IgD-negative memory B cell (primary cell): ENCODE results near the gene ARHGAP22. TPM values are rescaled to one million over a fixed set of nuclear protein-coding genes. Genes with fewer than 3 reads are reported as not detected.

Experiments used
- H3K27ac Mint-ChIP-seq, 3 donors: one replicate each; pipeline ENCODE4 v1.8.0; 2020 to 2022; ENCODE audit warnings: mild to moderate bottlenecking in 3 of 3, mixed read lengths in 3 of 3, moderate library complexity in 1 of 3
- H3K27me3 Mint-ChIP-seq: one replicate; pipeline ENCODE4 v1.8.0; 2021; ENCODE audit warnings: mixed read lengths
- H3K36me3 Mint-ChIP-seq: one replicate; pipeline ENCODE4 v1.8.0; 2020; ENCODE audit warnings: mild to moderate bottlenecking, mixed read lengths
- H3K4me1 Mint-ChIP-seq, 3 donors: one replicate each; pipeline ENCODE4 v1.8.0; 2020 to 2022; ENCODE audit warnings: mixed read lengths in 3 of 3, mild to moderate bottlenecking in 1 of 3
- H3K4me3 Mint-ChIP-seq, 4 donors: one replicate each; pipeline ENCODE4 v1.8.0; 2020 to 2022; ENCODE audit warnings: mild to moderate bottlenecking in 4 of 4, mixed read lengths in 4 of 4, moderate library complexity in 3 of 4
- H3K9me3 Mint-ChIP-seq, 3 donors: one replicate each; pipeline ENCODE4 v1.8.0; 2020 to 2021; ENCODE audit warnings: mixed read lengths in 3 of 3, mild to moderate bottlenecking in 1 of 3
- polyA plus RNA-seq: library from polyadenylated mRNA; unstranded; fragments of 300-500 nt; fragmentation: Illumina TruSeq; gene quantifications from one replicate; pipeline ENCODE4 v1.2.3, GENCODE V29; 2021

Gene ARHGAP22
- polyA plus RNA-seq, 1 donor from 2014 or later: 0.64 TPM

DNA sequence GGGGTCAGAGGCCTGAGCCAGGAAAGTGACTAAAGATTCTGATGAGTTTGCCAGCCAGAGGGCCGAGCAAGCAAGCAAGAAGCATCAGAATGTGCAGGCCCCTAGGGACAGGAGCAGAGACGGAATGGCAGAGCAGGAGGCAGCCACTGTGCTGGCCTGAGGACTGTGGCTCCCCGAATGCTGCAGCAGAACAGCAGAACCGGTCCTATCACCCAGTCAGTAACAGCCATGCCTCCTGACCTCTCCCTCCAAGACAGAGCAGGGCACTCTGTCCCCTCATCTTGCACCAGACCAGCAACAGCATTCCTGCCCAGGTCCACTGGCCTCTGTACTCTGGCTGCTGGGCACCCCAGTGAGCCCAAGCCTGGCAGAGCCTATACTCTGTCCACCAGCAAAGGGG lies 85.9 kb downstream of the ARHGAP22 start:
- no peak overlapping the region for H3K4me3 Mint-ChIP-seq
- peaks cover 2 to 5% (median 4%) of the 10 kb centered on the region in 3 donors for H3K9me3 Mint-ChIP-seq
- H3K4me1 Mint-ChIP-seq: peaks cover 7 to 9% (median 9%) of the 10 kb centered on the region in 3 donors
- H3K27me3 Mint-ChIP-seq: peaks cover 22% of the 10 kb centered on the region
- H3K36me3 Mint-ChIP-seq: peaks cover 6% of the 10 kb centered on the region
- no peak overlapping the region for H3K27ac Mint-ChIP-seq

DNA sequence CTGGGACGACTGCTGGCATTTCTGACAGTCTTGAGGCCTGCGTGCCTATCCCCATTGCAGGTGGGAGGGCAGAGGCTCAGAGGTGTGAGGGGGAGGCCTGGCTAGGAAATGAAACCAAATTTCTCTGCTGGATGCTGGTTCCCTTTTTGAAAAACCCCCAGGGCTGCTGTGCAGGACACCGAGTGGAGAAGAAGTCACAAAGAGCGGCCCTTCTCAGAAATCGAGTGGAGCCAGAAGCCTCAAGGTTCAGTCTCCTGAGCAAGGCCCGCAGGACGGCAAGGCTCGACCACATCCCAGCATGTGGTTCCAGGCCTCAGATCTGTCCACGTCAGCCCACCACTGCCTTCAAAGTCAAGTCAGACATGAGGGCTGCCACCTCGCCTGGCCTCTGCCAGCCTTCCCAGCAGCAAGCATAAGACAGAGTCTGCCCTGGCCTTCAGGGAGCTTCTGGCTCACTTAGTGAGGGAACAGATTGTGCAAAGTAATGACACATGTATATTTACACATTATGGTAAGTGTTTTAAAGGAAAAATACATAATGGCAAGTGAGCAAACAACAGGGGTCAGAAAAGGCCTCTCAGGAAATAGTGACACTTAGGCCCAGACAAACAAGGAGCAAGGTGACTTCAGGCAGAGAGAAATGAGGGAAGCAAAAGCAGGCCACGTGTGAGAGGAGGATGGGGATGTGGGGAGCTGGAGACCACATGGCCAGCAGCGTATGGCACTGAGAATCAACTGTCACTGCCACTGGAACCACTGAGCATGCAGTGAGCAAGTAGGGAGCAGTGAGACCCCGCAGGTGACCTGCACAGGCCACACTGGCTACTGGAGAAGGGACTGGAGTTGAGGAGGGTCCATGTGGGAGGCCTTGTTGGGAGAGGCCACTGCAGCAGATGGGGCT lies 86.7 kb downstream of the ARHGAP22 start:
- Mint-ChIP-seq H3K4me3 (peak overlapping the region in 2 of 4 donors; percentile 55 to 77), H3K36me3 (peaks cover 6% of the 10 kb centered on the region), H3K9me3 (peaks cover 2 to 5% (median 4%) of the 10 kb centered on the region in 3 donors), H3K27ac (no peak overlapping the region), H3K27me3 (peaks cover 26% of the 10 kb centered on the region), H3K4me1 (peaks cover 7 to 9% (median 9%) of the 10 kb centered on the region in 3 donors)

DNA sequence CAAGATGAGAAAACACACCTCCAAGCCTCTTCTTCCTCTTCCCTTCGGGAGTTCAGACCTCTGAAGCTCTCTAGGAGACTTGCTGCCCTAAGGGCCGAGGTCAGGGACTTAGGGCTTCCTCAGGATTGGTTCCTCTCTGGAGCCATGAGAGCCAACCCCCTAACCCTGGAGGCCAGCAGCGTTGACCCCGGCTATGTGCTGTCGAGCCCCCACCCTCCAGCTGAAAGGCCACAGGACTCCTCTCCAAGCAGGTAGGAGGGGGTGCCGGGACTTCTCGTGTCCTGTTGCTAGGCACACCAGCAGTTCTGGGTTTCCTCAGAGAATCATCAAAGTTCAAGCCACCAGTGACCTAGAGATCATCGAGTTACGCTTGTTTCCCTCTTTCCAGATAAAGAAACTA lies 87.4 kb downstream of the ARHGAP22 start:
- H3K36me3 Mint-ChIP-seq: peaks cover 6% of the 10 kb centered on the region
- H3K4me1 Mint-ChIP-seq: peaks cover 7 to 9% (median 9%) of the 10 kb centered on the region in 3 donors
- H3K4me3 Mint-ChIP-seq: no peak overlapping the region
- H3K27me3 Mint-ChIP-seq: peaks cover 26% of the 10 kb centered on the region
- peaks cover 2 to 5% (median 4%) of the 10 kb centered on the region in 3 donors for H3K9me3 Mint-ChIP-seq
- H3K27ac Mint-ChIP-seq: no peak overlapping the region

DNA sequence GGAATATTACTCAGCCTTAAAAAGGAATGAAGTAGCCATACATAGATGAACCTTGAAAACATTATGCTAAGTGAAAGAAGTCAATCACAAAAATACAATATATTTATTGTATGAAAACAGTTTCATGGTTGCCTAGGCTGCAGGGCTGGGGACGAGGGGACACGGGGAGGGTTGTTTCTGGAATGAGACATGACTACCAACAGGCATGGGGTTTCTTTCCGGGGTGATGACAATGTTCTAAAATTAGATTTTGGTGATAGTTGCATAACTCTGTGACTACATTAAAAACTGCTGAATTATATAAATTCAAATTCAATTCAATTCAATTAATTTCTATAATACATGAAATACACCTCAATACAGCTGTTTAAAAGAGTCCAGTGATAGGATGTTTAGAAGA lies 88.0 kb downstream of the ARHGAP22 start:
- Mint-ChIP-seq H3K27me3 (peaks cover 25% of the 10 kb centered on the region), H3K4me1 (peaks cover 8 to 9% (median 9%) of the 10 kb centered on the region in 3 donors), H3K36me3 (peaks cover 6% of the 10 kb centered on the region), H3K9me3 (peaks cover 2 to 5% (median 4%) of the 10 kb centered on the region in 3 donors), H3K4me3 (no peak overlapping the region), H3K27ac (peak overlapping the region in 1 of 3 donors; percentile 33)

DNA sequence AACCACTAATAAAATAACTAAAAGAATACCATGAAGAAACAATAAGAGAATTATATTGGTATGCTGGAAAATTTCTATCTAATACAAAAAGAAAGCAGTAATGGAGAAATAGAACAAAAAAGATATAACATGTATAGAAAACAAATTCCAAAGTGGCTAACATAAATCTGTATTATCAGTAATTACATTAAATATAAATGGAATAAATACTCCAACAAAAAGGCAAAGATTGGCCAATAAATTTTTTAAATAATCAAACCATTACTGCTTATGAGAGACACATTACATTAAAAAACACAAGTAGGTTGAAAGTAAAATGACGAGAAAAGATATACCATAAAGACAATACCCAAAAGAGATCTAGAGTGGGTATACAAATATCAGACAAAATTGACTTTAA lies 90.0 kb downstream of the ARHGAP22 start:
- peaks cover 9 to 10% (median 10%) of the 10 kb centered on the region in 3 donors for H3K4me1 Mint-ChIP-seq
- H3K9me3 Mint-ChIP-seq: peaks cover 2 to 5% (median 4%) of the 10 kb centered on the region in 3 donors
- no peak overlapping the region for H3K4me3 Mint-ChIP-seq
- H3K27ac Mint-ChIP-seq: no peak overlapping the region
- H3K36me3 Mint-ChIP-seq: peaks cover 4% of the 10 kb centered on the region
- H3K27me3 Mint-ChIP-seq: peaks cover 10% of the 10 kb centered on the region

DNA sequence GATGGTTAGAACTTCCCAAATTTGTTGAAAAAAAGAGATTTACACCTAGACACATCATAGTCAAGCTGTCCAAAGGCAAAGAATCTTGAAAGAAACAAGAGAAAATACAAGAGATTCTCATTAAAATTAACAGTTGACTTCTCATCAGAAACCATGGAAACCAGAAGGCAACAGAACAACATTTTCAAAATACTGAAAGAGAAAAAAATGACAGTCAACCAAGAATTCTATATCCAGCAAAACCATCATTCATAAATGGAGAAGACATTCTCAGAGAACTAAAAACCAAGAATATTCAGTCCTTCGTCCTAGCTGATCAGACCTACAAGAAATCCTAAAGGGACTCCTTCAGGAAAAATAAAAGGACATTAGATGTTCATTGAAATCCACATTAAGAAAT lies 90.6 kb downstream of the ARHGAP22 start:
- peaks cover 2 to 5% (median 4%) of the 10 kb centered on the region in 3 donors for H3K9me3 Mint-ChIP-seq
- peaks cover 2% of the 10 kb centered on the region for H3K36me3 Mint-ChIP-seq
- no peak overlapping the region for H3K4me3 Mint-ChIP-seq
- H3K27me3 Mint-ChIP-seq: peaks cover 6% of the 10 kb centered on the region
- H3K4me1 Mint-ChIP-seq: peaks cover 7 to 10% (median 8%) of the 10 kb centered on the region in 3 donors
- H3K27ac Mint-ChIP-seq: no peak overlapping the region

DNA sequence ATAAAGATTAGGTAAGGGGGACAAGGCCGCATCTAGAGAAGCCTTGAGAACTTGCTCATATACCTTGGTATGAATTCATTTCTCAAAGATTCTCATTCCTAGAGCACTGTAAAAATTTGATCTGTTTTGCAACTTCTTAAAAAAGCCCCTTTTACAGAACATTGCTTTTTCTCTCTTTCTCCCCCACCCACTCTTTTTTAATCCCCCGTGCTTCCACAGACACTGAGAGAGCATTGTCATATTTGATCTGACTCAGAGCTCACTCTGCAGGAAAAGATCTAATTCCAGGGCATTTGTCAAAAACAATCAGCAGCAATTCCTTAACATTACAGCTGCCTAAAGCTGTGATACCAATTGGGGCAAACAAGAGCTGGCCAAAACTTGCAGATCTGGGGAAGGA lies 92.0 kb downstream of the ARHGAP22 start:
- H3K27me3 Mint-ChIP-seq: peaks cover 6% of the 10 kb centered on the region
- peak overlapping the region in 1 of 4 donors; percentile 47 for H3K4me3 Mint-ChIP-seq
- H3K27ac Mint-ChIP-seq: no peak overlapping the region
- peaks cover 2% of the 10 kb centered on the region for H3K36me3 Mint-ChIP-seq
- peaks cover 2 to 5% (median 4%) of the 10 kb centered on the region in 3 donors for H3K9me3 Mint-ChIP-seq
- peaks cover 2 to 7% (median 4%) of the 10 kb centered on the region in 3 donors for H3K4me1 Mint-ChIP-seq

DNA sequence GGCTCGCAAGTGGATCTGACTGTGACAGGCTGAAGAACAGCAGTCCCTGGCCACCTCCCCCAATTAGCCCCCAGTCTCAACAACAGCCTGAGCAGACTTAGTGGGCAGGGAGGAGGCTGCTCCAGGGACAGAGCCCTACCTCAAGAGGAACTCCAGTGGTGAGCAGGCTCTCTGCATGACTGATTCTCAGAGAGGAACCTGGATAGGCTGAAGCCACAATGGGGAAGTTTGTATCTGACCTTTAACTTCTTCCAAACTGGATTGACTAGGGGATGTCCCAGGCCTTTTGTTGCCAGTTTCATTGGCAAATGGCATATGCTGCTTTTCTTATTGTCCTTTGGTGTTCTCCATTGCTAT lies 93.0 kb downstream of the ARHGAP22 start:
- Mint-ChIP-seq H3K4me1 (peaks cover 0 to 5% (median 2%) of the 10 kb centered on the region in 3 donors), H3K27me3 (peaks cover 6% of the 10 kb centered on the region), H3K9me3 (peaks cover 2 to 5% (median 2%) of the 10 kb centered on the region in 3 donors), H3K4me3 (no peak overlapping the region), H3K27ac (no peak overlapping the region), H3K36me3 (peaks cover 2% of the 10 kb centered on the region)

DNA sequence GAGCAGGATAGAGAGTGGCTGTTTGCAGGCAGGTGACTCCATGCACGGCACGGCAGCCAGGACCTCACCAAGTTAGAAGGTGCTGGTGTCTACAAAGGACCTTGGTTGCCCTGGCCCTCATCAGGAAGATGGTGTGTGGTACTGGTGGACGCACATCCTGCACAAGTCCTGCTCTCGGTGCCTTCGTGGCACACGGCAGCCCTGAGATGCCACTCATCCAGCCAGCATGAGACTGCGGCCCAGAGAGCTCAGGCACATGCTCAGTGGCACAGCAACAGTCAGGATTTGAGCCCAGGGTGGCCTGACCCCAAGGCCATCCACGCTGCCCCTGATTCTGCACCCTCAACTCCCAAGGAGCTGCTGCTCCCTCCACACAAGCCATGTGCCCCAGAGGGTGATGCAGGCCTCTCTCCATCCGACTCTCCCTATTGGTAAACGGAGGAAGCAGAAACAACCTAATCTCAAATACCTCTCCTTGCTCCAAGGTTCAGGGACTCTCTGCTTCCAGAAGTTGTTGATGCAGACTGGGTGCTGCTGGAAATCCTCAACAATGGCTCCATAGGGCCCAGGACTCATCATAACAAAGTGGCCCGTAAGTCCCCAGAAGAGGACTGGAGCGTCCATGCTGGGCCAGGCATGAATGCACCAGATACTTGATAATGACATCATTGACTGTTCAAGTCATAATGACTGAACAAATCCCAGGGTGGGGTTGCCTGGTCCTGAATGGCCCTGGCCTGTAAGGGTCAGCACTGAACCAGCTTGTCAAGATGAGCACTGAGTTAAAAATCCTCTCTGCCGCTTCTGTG lies 93.6 kb downstream of the ARHGAP22 start:
- H3K4me3 Mint-ChIP-seq: no peak overlapping the region
- peaks cover 6% of the 10 kb centered on the region for H3K27me3 Mint-ChIP-seq
- no peak overlapping the region for H3K27ac Mint-ChIP-seq
- peaks cover 2% of the 10 kb centered on the region for H3K36me3 Mint-ChIP-seq
- peaks cover 0 to 5% (median 2%) of the 10 kb centered on the region in 3 donors for H3K9me3 Mint-ChIP-seq
- H3K4me1 Mint-ChIP-seq: peaks cover 0 to 5% (median 2%) of the 10 kb centered on the region in 3 donors

DNA sequence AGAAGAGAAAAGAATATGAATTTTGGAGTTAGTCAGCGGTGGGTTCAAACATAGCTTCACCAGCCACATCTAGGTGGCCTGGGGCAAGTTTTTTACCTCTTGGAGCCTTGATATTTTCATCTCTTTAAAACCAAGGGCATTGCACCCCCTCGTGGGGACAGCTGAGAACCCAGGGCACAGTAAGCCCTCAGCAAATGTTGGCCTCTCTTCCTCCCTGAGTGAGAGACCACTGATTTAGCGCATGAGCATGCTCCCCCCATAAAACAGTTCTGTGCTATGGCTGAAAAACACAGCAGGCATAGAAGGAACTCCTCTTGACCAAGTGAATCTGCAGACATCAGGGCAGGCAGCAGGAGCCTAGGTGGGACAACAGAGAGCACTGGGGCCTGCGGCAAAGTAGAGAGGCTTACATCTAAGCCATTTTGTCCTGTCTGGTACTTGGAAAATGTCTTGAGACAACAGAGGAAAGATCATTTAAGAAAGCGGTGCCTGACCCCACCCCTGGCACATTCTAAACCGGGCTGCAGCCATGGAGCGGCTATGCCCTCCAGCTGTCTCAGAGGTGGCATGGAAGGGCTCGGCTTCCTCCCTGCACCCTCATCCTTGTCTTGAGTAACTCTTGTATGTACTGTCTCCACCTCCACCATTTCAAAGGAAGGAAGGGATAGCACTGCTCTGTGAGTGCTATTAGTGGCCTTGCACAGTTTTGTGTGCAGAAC lies 94.7 kb downstream of the ARHGAP22 start:
- Mint-ChIP-seq H3K4me3 (no peak overlapping the region), H3K27ac (no peak overlapping the region), H3K27me3 (peaks cover 9% of the 10 kb centered on the region), H3K36me3 (no peaks in the 10 kb centered on the region), H3K9me3 (peaks cover 0 to 4% (median 0%) of the 10 kb centered on the region in 3 donors), H3K4me1 (peaks cover 0 to 5% (median 2%) of the 10 kb centered on the region in 3 donors)

DNA sequence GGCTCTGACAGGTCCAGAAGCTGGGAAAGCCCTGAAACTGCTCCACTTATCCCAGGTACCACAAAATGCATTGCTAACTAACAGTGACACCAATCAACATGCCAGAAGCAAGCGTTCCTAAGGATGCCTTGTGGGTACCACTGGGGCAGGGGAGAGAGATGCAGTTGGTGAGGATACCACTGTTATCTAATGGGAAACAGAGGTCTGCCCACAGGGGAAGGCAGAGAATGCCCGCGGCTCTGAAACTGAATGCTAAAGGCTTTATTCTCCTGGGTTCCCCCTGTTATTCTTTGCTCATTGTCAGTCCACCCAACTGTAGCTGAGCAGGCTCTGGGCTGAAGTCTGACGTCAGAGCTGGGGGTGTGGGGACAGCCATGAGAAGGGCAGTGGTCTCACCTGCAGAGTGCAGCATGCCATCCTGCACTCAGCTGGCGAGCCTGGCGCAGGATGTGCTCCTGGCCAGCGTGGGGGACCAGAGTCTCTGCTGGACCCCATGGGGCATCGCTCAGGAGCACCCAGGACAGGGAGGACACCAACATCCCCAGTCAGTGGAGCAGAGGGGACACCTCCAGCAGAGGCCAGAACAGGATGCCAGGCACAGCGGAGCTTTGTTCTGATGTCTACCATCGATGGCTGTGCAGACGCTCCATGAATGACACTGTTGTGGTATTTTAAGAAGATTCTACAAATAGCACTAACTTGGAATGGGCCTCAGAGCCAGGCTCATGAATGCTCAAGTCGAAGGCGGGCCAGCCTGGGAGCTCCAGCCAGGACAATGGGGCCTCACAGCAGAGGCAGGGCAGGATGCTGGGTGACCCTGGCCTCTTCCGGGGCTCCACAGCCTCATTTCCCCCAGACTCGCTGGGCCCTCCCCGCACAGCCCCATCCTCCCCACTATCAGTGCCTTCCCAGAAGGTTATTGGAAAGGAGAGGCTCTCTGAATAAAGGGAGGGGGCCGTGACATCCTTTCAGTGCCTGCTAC lies 95.8 kb downstream of the ARHGAP22 start:
- Mint-ChIP-seq H3K4me3 (no peak overlapping the region), H3K27ac (no peak overlapping the region), H3K27me3 (peaks cover 9% of the 10 kb centered on the region), H3K9me3 (peaks cover 0 to 2% (median 0%) of the 10 kb centered on the region in 3 donors), H3K4me1 (peaks cover 0 to 5% (median 2%) of the 10 kb centered on the region in 3 donors), H3K36me3 (no peaks in the 10 kb centered on the region)

DNA sequence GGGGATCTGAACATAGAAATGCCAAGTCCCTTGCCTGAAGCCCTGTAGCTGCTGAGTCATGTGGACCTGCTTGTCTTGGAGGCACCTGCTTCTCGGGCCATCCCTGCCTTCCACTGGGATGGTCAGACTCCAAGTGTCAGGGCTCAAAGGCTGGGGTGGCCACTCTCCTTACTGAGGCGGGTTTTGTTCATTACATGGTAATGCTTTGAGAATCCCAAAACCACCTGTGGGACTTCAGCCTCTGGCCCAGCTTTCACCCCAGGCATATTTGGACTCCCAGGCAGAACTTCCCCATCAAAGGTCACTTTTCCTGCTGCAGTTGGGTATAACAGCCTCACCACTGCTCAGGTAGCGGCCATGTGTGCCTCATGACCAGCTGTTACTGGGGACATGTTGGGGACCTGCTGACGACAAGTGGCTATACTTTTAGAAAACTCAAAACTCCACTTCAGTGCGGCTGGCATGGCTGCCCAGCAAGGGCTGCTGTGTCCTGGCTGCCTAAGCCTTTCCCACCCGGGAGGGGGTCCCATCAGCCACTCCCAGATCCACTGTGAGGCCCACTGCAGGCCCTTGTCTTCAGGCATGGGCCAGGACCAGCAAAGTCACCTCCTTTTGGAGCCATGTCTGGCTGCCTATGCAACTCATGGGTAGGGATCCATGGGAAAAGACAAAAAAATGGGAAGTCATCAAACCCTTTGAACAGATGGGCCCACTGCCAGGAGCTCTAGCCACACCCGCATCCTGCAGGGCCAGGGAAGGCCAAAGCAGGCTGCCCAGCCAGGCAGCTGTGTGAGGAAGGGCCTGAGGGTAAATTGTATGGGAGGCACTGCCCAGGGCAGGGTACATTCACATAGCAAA lies 96.7 kb downstream of the ARHGAP22 start:
- H3K27me3 Mint-ChIP-seq: peaks cover 5% of the 10 kb centered on the region
- no peaks in the 10 kb centered on the region for H3K9me3 Mint-ChIP-seq
- no peak overlapping the region for H3K4me3 Mint-ChIP-seq
- H3K27ac Mint-ChIP-seq: no peak overlapping the region
- H3K36me3 Mint-ChIP-seq: no peaks in the 10 kb centered on the region
- H3K4me1 Mint-ChIP-seq: peaks cover 0 to 5% (median 2%) of the 10 kb centered on the region in 3 donors

DNA sequence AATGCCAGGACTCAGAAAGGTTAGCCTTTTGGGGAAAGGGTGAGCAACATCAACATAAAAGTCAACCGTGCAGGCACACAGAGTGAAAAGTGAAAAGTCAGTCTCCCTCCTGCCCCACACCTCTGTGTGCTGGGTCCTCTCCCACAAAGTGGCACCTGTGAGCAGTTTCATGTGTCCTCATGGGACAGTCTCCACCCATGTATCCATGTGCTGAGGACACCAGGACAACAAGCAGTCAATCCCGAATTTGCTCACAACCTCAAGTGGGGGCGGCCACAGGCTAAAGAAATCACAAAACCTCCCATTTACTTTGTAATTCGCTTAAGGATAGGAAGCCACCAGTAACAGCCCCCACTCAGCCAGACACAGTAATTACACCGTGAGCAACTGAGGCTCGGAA lies 97.4 kb downstream of the ARHGAP22 start:
- Mint-ChIP-seq H3K36me3 (no peaks in the 10 kb centered on the region), H3K4me1 (peaks cover 0 to 5% (median 2%) of the 10 kb centered on the region in 3 donors), H3K4me3 (no peak overlapping the region)

More for the DNA sequence above, 97.4 kb downstream of the ARHGAP22 start:
- Mint-ChIP-seq H3K27ac (no peak overlapping the region), H3K27me3 (peaks cover 7% of the 10 kb centered on the region), H3K9me3 (no peaks in the 10 kb centered on the region)
